ENCODE data around the gene ACADS. TPM values are rescaled to one million over a fixed set of nuclear protein-coding genes. Genes with fewer than 3 reads are reported as not detected.

The ACADS gene
- total and polyA plus RNA-seq, 2 of the 8 experiments (the other 6 are each of a cell fraction or from before 2014, with no cell fraction given): 4.9 to 7.5 TPM

GRCh38 chr12:120767071-120768024 is 41.7 kb downstream of the ACADS start:
- Histone ChIP-seq H4K20me1 (replicated peaks in 1 of 2; ENCODE audit: control insufficient read depth in 1 of 2, insufficient read depth in 2 of 2, low read length in 2 of 2) (peaks cover 0 to 3% of the 10 kb centered on the region in 2 experiments), H3K14ac (ENCODE audit: insufficient read length) (no peak overlapping the region), H2AK5ac (ENCODE audit: low read depth, low read length) (no peak overlapping the region), H4K5ac (ENCODE audit: insufficient read length, low read depth, low read length) (no peak overlapping the region), H2BK5ac (ENCODE audit: low read depth, low read length) (no peak overlapping the region), H3K4me1 (replicated peaks in 1 of 4; ENCODE audit: control insufficient read depth in 3 of 4, insufficient read depth in 4 of 4, low read length in 3 of 4) (no peaks in the 10 kb centered on the region), H4K8ac (ENCODE audit: extremely low read depth, insufficient read depth, low read length) (no peak overlapping the region), H3K4me3 (ENCODE audit: extremely low read depth in 1 of 4, insufficient read depth in 2 of 4, low read depth in 3 of 4, low read length in 4 of 4) (no peak overlapping the region), H2BK120ac (replicated peaks; ENCODE audit: low read depth, low read length) (no peak overlapping the region), H3K18ac (ENCODE audit: extremely low read depth, low read length) (no peak overlapping the region), H3K79me2 (ENCODE audit: control insufficient read depth in 1 of 2, insufficient read depth in 2 of 2, low read length in 2 of 2) (no peaks in the 10 kb centered on the region), H3K27me3 (replicated peaks in 1 of 4; ENCODE audit: control insufficient read depth in 3 of 4, extremely low read depth in 1 of 4, insufficient read depth in 3 of 4, low read length in 3 of 4) (no peaks in the 10 kb centered on the region), H2BK12ac (ENCODE audit: low read depth, low read length) (no peak overlapping the region), H2AFZ (ENCODE audit: low read length) (no peak overlapping the region), H3K4ac (replicated peaks; ENCODE audit: insufficient read length, low read depth, low read length) (no peak overlapping the region), H3K23ac (ENCODE audit: insufficient read length) (no peak overlapping the region), H3K79me1 (ENCODE audit: low read depth, low read length) (no peaks in the 10 kb centered on the region), H4K91ac (replicated peaks; ENCODE audit: insufficient read length, low read length) (no peak overlapping the region), H3K36me3 (ENCODE audit: control insufficient read depth in 2 of 4, insufficient read depth in 4 of 4, low read length in 3 of 4) (peaks cover 6 to 50% (median 30%) of the 10 kb centered on the region in 4 experiments; a peak in 7 of 8 replicates), H2BK20ac (ENCODE audit: low read length) (no peak overlapping the region), H3K56ac (replicated peaks; ENCODE audit: insufficient read length, low read depth, low read length) (no peak overlapping the region), H2BK15ac (ENCODE audit: low read length) (no peak overlapping the region), H3K4me2 (ENCODE audit: insufficient read depth in 1 of 2, low read depth in 2 of 2, low read length in 2 of 2) (no peak overlapping the region), H3K27ac (ENCODE audit: low read depth, low read length) (no peak overlapping the region), H3K9me3 (ENCODE audit: insufficient read depth in 2 of 2, low read depth in 1 of 2, low read length in 1 of 2) (no peaks in the 10 kb centered on the region), H3K23me2 (ENCODE audit: low read depth, low read length) (no peaks in the 10 kb centered on the region), H3K9ac (replicated peaks in 1 of 4; ENCODE audit: extremely low read depth in 1 of 4, low read depth in 3 of 4, low read length in 3 of 4) (no peak overlapping the region)
- FAIRE-seq (no peak), DNase-seq (ENCODE audit: low read depth in 1 of 2, low spot score in 2 of 2) (no peak)
- POLR2A ChIA-PET (ENCODE audit: partially characterized antibody): no interaction called here
- CTCF ChIA-PET (ENCODE audit: partially characterized antibody): interaction anchor here (0.5 to 2.4 kb wide), 7 partner anchors 9 to 455 kb away, joined by 3 to 10 read pairs (median 4); no protein-coding TSS in a partner anchor
- 94% methylated on average over 11 of the region's 11 CpGs; no CpG with 5 or more reads in 1 of the 2 experiments for WGBS, 2 experiments (ENCODE audit: extremely low coverage in 1 of 2, insufficient coverage in 1 of 2, insufficient read length in 1 of 2, insufficient replicate concordance in 2 of 2, low coverage in 1 of 2, low lambda C conversion rate in 2 of 2, missing lambda C conversion rate in 1 of 2)
- TF ChIP-seq KDM4A (IDR thresholded peaks at IDR 0.05; ENCODE audit: low read depth, low read length, severe bottlenecking): no peak
- TF ChIP-seq CREB1 (IDR thresholded peaks at IDR 0.05): no peak
- no peak for TF ChIP-seq MAX (IDR thresholded peaks at IDR 0.05)
- no peak for TF ChIP-seq TAF1 (IDR thresholded peaks at IDR 0.05; ENCODE audit: low read depth, low read length)
- no peak for TF ChIP-seq PHF8 (conservative IDR thresholded peaks at IDR 0.05; ENCODE audit: low read depth, low read length)
- TF ChIP-seq SIRT6 (IDR thresholded peaks at IDR 0.05; ENCODE audit: low read length): no peak
- no peak for TF ChIP-seq NRF1 (IDR thresholded peaks at IDR 0.05; ENCODE audit: low read depth, low read length)
- TF ChIP-seq CTCF (IDR thresholded peaks at IDR 0.05; ENCODE audit: control extremely low read depth in 1 of 3, insufficient read depth in 1 of 3, low read depth in 1 of 3, low read length in 3 of 3): no peak
- TF ChIP-seq POU5F1 (IDR thresholded peaks at IDR 0.05; ENCODE audit: low read depth, low read length): no peak
